SK-N-SH (cell line): Measurements from ENCODE around the gene NFKBIA. TPM values are rescaled to one million over a fixed set of nuclear protein-coding genes. Genes with fewer than 3 reads are reported as not detected.
"Not testable (repeated sequence)": the region's sequence is repeated elsewhere in the genome, so short reads cannot be mapped to it uniquely, and the experiment has no call there.

Experiments
- CTCF ChIA-PET: fragments of 300-600, 350-600 bp; formaldehyde crosslinking; extraction: SDS; loops from one replicate; lab custom pipeline; 2021; lab: Yijun Ruan, JAX
- POLR2A ChIA-PET: fragments of 350-600 bp; sonication (Branson Sonifier 250); formaldehyde crosslinking; extraction: SDS; loops from one replicate; lab custom pipeline; 2020; ENCODE audit warnings: antibody characterized with exemption, inconsistent platforms; lab: Yijun Ruan, JAX
- DNase-seq: peaks from one replicate; pipeline ENCODE4 v3.0.0; 2012
- H2AFZ ChIP-seq: fragments of 200-600 bp; sonication (generic); 2 replicates; pipeline ENCODE4 v1.8.1; 2016; ENCODE audit warnings: antibody characterized with exemption, mild to moderate bottlenecking, low read depth
- H3F3A ChIP-seq: fragments of 200-600 bp; sonication (generic); replicated peaks from 2 replicates; pipeline ENCODE3; 2016; ENCODE audit warnings: antibody characterized with exemption, mild to moderate bottlenecking; ENCODE audit not compliant: insufficient read depth
- H3K27ac ChIP-seq, 2 experiments: fragments of 200-500 bp in 1 of 2; fragments of 200-600 bp in 1 of 2; sonication (Bioruptor generic) in 1 of 2; sonication (generic), shearing (Covaris generic) in 1 of 2; 2 replicates each; pipeline versions ENCODE4 v1.5.1 to v1.6.1; 2014 to 2016; ENCODE audit warnings: low read depth in 2 of 2, inconsistent platforms in 1 of 2, low read length in 1 of 2, mild to moderate bottlenecking in 1 of 2, mixed read lengths in 1 of 2
- H3K27me3 ChIP-seq: fragments of 200-600 bp; sonication (generic), shearing (Covaris generic); 2 replicates; pipeline ENCODE4 v1.6.1; 2016; ENCODE audit warnings: mixed run types; ENCODE audit not compliant: insufficient read depth
- H3K36me3 ChIP-seq, 2 experiments: fragments of 200-500 bp in 1 of 2; fragments of 200-600 bp in 1 of 2; sonication (Bioruptor generic) in 1 of 2; sonication (generic) in 1 of 2; replicated peaks in 1 of 2; 2 replicates each; pipeline versions ENCODE3 to v1.5.1; 2014 to 2016; ENCODE audit warnings: low read length in 1 of 2, mild to moderate bottlenecking in 1 of 2; ENCODE audit not compliant: insufficient read depth in 2 of 2, control insufficient read depth in 1 of 2
- H3K4me1 ChIP-seq, 2 experiments: fragments of 200-500 bp in 1 of 2; fragments of 200-600 bp in 1 of 2; sonication (Bioruptor generic) in 1 of 2; sonication (generic), shearing (Covaris generic) in 1 of 2; 2 replicates each; pipeline versions ENCODE4 v1.5.1 to v1.6.1; 2014 to 2016; ENCODE audit warnings: low read depth in 1 of 2, low read length in 1 of 2, mixed run types in 1 of 2; ENCODE audit not compliant: insufficient read depth in 2 of 2, control insufficient read depth in 1 of 2
- H3K4me2 ChIP-seq: fragments of 200-600 bp; sonication (generic), shearing (Covaris generic); 2 replicates; pipeline ENCODE4 v1.6.1; 2017; ENCODE audit warnings: mixed run types
- H3K4me3 ChIP-seq, 2 experiments: fragments of 200-500 bp in 1 of 2; fragments of 200-600 bp in 1 of 2; sonication (Bioruptor generic) in 1 of 2; sonication (generic), shearing (Covaris generic) in 1 of 2; 2 replicates each; pipeline versions ENCODE4 v1.5.1 to v1.8.1; 2014 to 2016; ENCODE audit warnings: low read depth in 2 of 2, inconsistent platforms in 1 of 2, low read length in 1 of 2, mild to moderate bottlenecking in 1 of 2, mixed read lengths in 1 of 2, moderate library complexity in 1 of 2
- H3K79me2 ChIP-seq: fragments of 200-600 bp; sonication (generic); 2 replicates; pipeline ENCODE4 v1.8.1; 2017; ENCODE audit warnings: mild to moderate bottlenecking; ENCODE audit not compliant: insufficient read depth
- H3K9ac ChIP-seq: fragments of 200-600 bp; sonication (generic); 2 replicates; pipeline ENCODE4 v1.6.1; 2017; ENCODE audit warnings: mixed run types
- H3K9me2 ChIP-seq: fragments of 200-600 bp; sonication (generic); 2 replicates; pipeline ENCODE4 v1.6.1; 2017; ENCODE audit warnings: mixed run types
- H3K9me3 ChIP-seq: fragments of 200-600 bp; sonication (generic); 2 replicates; pipeline ENCODE4 v1.6.1; 2017; ENCODE audit warnings: mixed run types, mild to moderate bottlenecking, moderate library complexity
- H4K20me1 ChIP-seq: fragments of 200-600 bp; sonication (generic); 2 replicates; pipeline ENCODE4 v1.6.1; 2017; ENCODE audit warnings: mild to moderate bottlenecking, mixed run types; ENCODE audit not compliant: insufficient read depth
- ELF1 ChIP-seq: IDR thresholded peaks from 2 replicates; pipeline ENCODE4 v1.4.0; 2012
- EP300 ChIP-seq, 2 experiments: IDR thresholded peaks; 2 replicates each; pipeline versions ENCODE4 v1.4.0 to v1.6.1; 2012; ENCODE audit warnings: borderline replicate concordance in 1 of 2, low read depth in 1 of 2, low read length in 1 of 2
- EZH2phosphoT487 ChIP-seq: fragments of 200-600 bp; sonication (generic); IDR thresholded peaks from 2 replicates; pipeline ENCODE4 v1.6.1; 2017; ENCODE audit warnings: low read depth, mixed run types, mild to moderate bottlenecking, antibody characterized with exemption, moderate library complexity, borderline replicate concordance
- FOSL2 ChIP-seq: IDR thresholded peaks from 2 replicates; pipeline ENCODE4 v1.4.0; 2012; ENCODE audit warnings: low read depth, mild to moderate bottlenecking, moderate library complexity, borderline replicate concordance
- GATA2 ChIP-seq: sonication (generic); formaldehyde crosslinking; IDR thresholded peaks from 2 replicates; pipeline ENCODE4 v1.5.0; 2020; ENCODE audit warnings: mild to moderate bottlenecking, missing genetic modification reagents
- MEF2A ChIP-seq: IDR thresholded peaks from 2 replicates; pipeline ENCODE4 v1.4.0; 2012; ENCODE audit warnings: low read depth, borderline replicate concordance
- NRF1 ChIP-seq: IDR thresholded peaks from 2 replicates; pipeline ENCODE4 v1.6.1; 2012; ENCODE audit warnings: low read depth, mild to moderate bottlenecking, low read length
- TEAD4 ChIP-seq: IDR thresholded peaks from 2 replicates; pipeline ENCODE4 v1.4.0; 2012; ENCODE audit warnings: mild to moderate bottlenecking, borderline replicate concordance; ENCODE audit not compliant: insufficient read depth
- WGBS: methylation state at CpG from one replicate; pipeline ENCODE4 v1.1.6; 2017; ENCODE audit warnings: low lambda C conversion rate; 5-methylcytosine and 5-hydroxymethylcytosine counted together
- polyA plus RNA-seq, 3 experiments: library from polyadenylated mRNA; depleted of rRNA; stranded (reverse); fragments of >200 nt; gene quantifications; 2 replicates each; pipeline ENCODE4 v1.2.3, GENCODE V29; 2012
- TF ChIP-seq, protein P1 (sequence below): fragments of 200-600 bp; sonication (generic); IDR thresholded peaks from 2 replicates; pipeline ENCODE4 v1.6.1; 2017; ENCODE audit warnings: antibody characterized with exemption, mild to moderate bottlenecking, moderate library complexity
- TF ChIP-seq, protein P2 (sequence below): IDR thresholded peaks from 2 replicates; pipeline ENCODE4 v1.4.0; 2012; ENCODE audit warnings: low read depth
- TF ChIP-seq, protein P3 (sequence below): fragments of 150-350 bp; IDR thresholded peaks from 2 replicates; pipeline ENCODE4 v1.6.1; 2016; ENCODE audit warnings: mild to moderate bottlenecking, low read depth, low read length

NFKBIA gene
- polyA plus RNA-seq, 1 of the 3 experiments (the other 2 are of a cell fraction) = 56.7 TPM

DNA sequence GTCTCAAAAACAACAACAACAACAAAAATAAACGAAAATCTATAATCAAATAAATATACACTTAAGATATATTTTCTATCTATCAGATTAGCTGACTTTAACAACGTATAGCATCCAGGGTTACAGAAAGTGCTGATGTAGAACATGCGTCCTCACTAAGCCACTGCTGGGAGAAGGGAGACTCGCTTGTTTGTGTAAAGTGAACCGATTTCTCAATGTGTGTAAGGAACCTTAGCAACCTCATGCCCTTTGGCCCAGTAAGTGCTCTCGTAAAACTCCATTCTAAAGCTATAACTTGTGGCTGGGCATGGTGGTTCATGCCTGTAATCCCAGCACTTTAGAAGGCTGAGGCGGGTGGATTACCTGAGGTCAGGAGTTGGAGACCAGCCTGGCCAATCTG is 23.8 kb downstream of the NFKBIA start:
- Histone ChIP-seq H3K27ac (no peak overlapping the region), H3K36me3 (no peaks in the 10 kb centered on the region), H3K9me2 (no peaks in the 10 kb centered on the region), H3K4me3 (no peak overlapping the region), H3K9me3 (no peaks in the 10 kb centered on the region), H3K79me2 (no peaks in the 10 kb centered on the region), H3F3A (no peaks in the 10 kb centered on the region), H3K4me1 (peaks cover 14 to 22% of the 10 kb centered on the region in 2 experiments; a peak in 3 of 4 replicates), H4K20me1 (no peaks in the 10 kb centered on the region), H3K9ac (no peak overlapping the region), H3K4me2 (no peak overlapping the region), H2AFZ (no peak overlapping the region), H3K27me3 (no peaks in the 10 kb centered on the region)
- ChIA-PET CTCF (interaction anchor here (0.6 kb wide), 1 partner anchor 121 kb away, joined by 3 read pairs; no protein-coding TSS in a partner anchor), POLR2A (no interaction called here)
- no peak for DNase-seq
- TF ChIP-seq GATA2 (CRISPR knock-in tag) (no peak), NRF1 (no peak), ELF1 (no peak), FOSL2 (no peak), MEF2A (no peak), EZH2phosphoT487 (no peak), EP300 (IDR thresholded peaks at IDR 0.05; ENCODE audit: borderline replicate concordance in 1 of 2, low read depth in 1 of 2, low read length in 1 of 2) (no peak), TEAD4 (no peak)
- TF ChIP-seq, protein P1, sequence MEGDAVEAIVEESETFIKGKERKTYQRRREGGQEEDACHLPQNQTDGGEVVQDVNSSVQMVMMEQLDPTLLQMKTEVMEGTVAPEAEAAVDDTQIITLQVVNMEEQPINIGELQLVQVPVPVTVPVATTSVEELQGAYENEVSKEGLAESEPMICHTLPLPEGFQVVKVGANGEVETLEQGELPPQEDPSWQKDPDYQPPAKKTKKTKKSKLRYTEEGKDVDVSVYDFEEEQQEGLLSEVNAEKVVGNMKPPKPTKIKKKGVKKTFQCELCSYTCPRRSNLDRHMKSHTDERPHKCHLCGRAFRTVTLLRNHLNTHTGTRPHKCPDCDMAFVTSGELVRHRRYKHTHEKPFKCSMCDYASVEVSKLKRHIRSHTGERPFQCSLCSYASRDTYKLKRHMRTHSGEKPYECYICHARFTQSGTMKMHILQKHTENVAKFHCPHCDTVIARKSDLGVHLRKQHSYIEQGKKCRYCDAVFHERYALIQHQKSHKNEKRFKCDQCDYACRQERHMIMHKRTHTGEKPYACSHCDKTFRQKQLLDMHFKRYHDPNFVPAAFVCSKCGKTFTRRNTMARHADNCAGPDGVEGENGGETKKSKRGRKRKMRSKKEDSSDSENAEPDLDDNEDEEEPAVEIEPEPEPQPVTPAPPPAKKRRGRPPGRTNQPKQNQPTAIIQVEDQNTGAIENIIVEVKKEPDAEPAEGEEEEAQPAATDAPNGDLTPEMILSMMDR = no peak
- TF ChIP-seq, protein P2, sequence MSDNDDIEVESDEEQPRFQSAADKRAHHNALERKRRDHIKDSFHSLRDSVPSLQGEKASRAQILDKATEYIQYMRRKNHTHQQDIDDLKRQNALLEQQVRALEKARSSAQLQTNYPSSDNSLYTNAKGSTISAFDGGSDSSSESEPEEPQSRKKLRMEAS = no peak
- TF ChIP-seq, protein P3, sequence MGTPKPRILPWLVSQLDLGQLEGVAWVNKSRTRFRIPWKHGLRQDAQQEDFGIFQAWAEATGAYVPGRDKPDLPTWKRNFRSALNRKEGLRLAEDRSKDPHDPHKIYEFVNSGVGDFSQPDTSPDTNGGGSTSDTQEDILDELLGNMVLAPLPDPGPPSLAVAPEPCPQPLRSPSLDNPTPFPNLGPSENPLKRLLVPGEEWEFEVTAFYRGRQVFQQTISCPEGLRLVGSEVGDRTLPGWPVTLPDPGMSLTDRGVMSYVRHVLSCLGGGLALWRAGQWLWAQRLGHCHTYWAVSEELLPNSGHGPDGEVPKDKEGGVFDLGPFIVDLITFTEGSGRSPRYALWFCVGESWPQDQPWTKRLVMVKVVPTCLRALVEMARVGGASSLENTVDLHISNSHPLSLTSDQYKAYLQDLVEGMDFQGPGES = no peak
- WGBS = 64% methylated on average over 7 of the region's 7 CpGs

DNA sequence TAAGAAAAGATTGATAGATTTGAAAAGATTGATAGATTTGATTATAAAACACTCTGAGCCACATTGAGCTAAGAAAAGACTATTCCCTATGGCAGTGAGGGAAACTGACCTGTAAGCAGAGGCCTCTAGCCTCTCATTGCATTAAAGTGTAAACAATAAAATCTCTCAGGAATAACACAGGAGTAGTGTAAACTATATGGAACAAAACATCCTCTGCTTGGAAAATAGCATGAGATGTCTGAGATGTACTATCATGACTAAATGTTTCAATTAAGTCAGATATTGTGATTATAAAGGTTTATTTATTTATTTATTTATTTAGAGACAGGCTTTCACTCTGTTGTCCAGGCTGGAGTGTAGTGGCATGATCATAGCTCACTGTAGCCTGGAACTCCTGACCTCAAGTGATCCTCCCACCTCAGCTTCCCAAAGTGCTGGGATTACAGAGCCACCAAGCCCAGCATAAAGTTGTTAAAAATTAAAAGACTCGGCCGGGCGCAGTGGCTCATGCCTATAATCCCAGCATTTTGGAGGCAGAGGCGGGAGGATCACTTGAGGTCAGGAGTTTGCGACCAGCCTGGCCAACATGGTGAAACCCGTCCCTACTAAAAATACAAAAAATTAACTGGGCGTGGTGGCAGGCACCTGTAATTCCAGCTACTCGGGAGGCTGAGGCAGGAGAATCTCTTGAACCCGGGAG is 25.2 kb downstream of the NFKBIA start:
- H3K27me3 ChIP-seq, H3K36me3 ChIP-seq, H3K27ac ChIP-seq, H3K4me2 ChIP-seq, H3K9me3 ChIP-seq, H3K4me1 ChIP-seq, POLR2A ChIA-PET, H3F3A ChIP-seq, H3K9ac ChIP-seq, H3K4me3 ChIP-seq, H3K9me2 ChIP-seq, H2AFZ ChIP-seq, DNase-seq, H3K79me2 ChIP-seq, H4K20me1 ChIP-seq: not testable (repeated sequence)
- CTCF ChIA-PET = interaction anchor here (1.7 kb wide), 1 partner anchor 25 kb away, joined by 3 read pairs; the partner anchor contains the start of gene NFKBIA
- WGBS = 85% methylated on average over 9 of the region's 9 CpGs
